ES-I3 (cell line): Measurements from ENCODE around the gene VDR.
A peak's percentile ranks its signal among the peaks of the same experiment; 100 is the strongest.
"Not testable (repeated sequence)": the region's sequence is repeated elsewhere in the genome, so short reads cannot be mapped to it uniquely, and the experiment has no call there.

Experiments used
- H3K36me3 ChIP-seq: 2 replicates; pipeline ENCODE4 v1.6.1; 2013; ENCODE audit warnings: mild to moderate bottlenecking, low read length, control low read depth, moderate library complexity; ENCODE audit not compliant: insufficient read depth
- H3K4me1 ChIP-seq: 2 replicates; pipeline ENCODE4 v1.6.1; 2013; ENCODE audit warnings: mild to moderate bottlenecking, control low read depth, low read length; ENCODE audit not compliant: insufficient read depth
- H3K9ac ChIP-seq: 2 replicates; pipeline ENCODE4 v1.6.1; 2013; ENCODE audit warnings: low read depth, mild to moderate bottlenecking, low read length, moderate library complexity
- H3K9me3 ChIP-seq: 2 replicates; pipeline ENCODE4 v1.6.1; 2013; ENCODE audit warnings: mild to moderate bottlenecking, low read length, moderate library complexity; ENCODE audit not compliant: control insufficient read depth, insufficient read depth

VDR gene

GRCh38 chr12:47821346-47821706 lies 83.5 kb downstream of the VDR start:
- Histone ChIP-seq H3K9ac (peak overlapping the region; percentile 95), H3K36me3 (no peaks in the 10 kb centered on the region), H3K9me3 (no peaks in the 10 kb centered on the region), H3K4me1 (peaks cover 52% of the 10 kb centered on the region)

- Histone ChIP-seq H3K9ac (peak overlapping the region; percentile 95), H3K4me1 (peaks cover 56% of the 10 kb centered on the region), H3K36me3 (no peaks in the 10 kb centered on the region), H3K9me3 (no peaks in the 10 kb centered on the region)
Measured at GRCh38 chr12:47820631-47821345, 84.0 kb downstream of the VDR start.

GRCh38 chr12:47819896-47820630 lies 84.7 kb downstream of the VDR start, which contains the start of gene HDAC7:
Gene HDAC7 (minus strand): TSS chr12:47819903. CDS start chr12:47819785, 118 bp downstream.
- Histone ChIP-seq H3K4me1 (peaks cover 53% of the 10 kb centered on the region), H3K9ac (peak within 1 kb of the TSS; percentile 95)

GRCh38 chr12:47819138-47819895 lies 85.5 kb downstream of the VDR start:
- Histone ChIP-seq H3K9me3 (no peaks in the 10 kb centered on the region), H3K9ac (peak overlapping the region; percentile 95), H3K36me3 (no peaks in the 10 kb centered on the region), H3K4me1 (peaks cover 50% of the 10 kb centered on the region)

More at GRCh38 chr12:47819896-47820630, 84.7 kb downstream of the VDR start, which contains the start of gene HDAC7:
- Histone ChIP-seq H3K9me3 (no peaks in the 10 kb centered on the region), H3K36me3 (no peaks in the 10 kb centered on the region)

GRCh38 chr12:47818467-47819137 lies 86.2 kb downstream of the VDR start:
- H3K9ac ChIP-seq, result peak overlapping the region; percentile 65
- peaks cover 57% of the 10 kb centered on the region for H3K4me1 ChIP-seq
- H3K9me3 ChIP-seq, result no peaks in the 10 kb centered on the region
- H3K36me3 ChIP-seq, result no peaks in the 10 kb centered on the region

- no peaks in the 10 kb centered on the region for H3K9me3 ChIP-seq
- H3K36me3 ChIP-seq, result no peaks in the 10 kb centered on the region
- peak overlapping the region; percentile 65; the same call in 1 of the 2 replicates for H3K9ac ChIP-seq
- peaks cover 61% of the 10 kb centered on the region for H3K4me1 ChIP-seq
Measured at GRCh38 chr12:47818007-47818376, 86.8 kb downstream of the VDR start.

GRCh38 chr12:47817272-47818006 lies 87.4 kb downstream of the VDR start:
- H3K36me3 ChIP-seq, result no peaks in the 10 kb centered on the region
- H3K9me3 ChIP-seq, result no peaks in the 10 kb centered on the region
- no peak overlapping the region for H3K9ac ChIP-seq
- peaks cover 57% of the 10 kb centered on the region for H3K4me1 ChIP-seq

- H3K9me3 ChIP-seq, result no peaks in the 10 kb centered on the region
- no peak overlapping the region for H3K9ac ChIP-seq
- H3K4me1 ChIP-seq, result peaks cover 57% of the 10 kb centered on the region
- no peaks in the 10 kb centered on the region for H3K36me3 ChIP-seq
Measured at GRCh38 chr12:47816403-47817271, 88.2 kb downstream of the VDR start.

GRCh38 chr12:47815447-47815846 lies 89.3 kb downstream of the VDR start:
- not testable (repeated sequence) for H3K36me3 ChIP-seq, H3K9me3 ChIP-seq, H3K9ac ChIP-seq
- H3K4me1 ChIP-seq, result peaks cover 59% of the 10 kb centered on the region

GRCh38 chr12:47814539-47815170 lies 90.1 kb downstream of the VDR start:
- H3K36me3 ChIP-seq, result no peaks in the 10 kb centered on the region
- H3K9ac ChIP-seq, result no peak overlapping the region
- peaks cover 62% of the 10 kb centered on the region for H3K4me1 ChIP-seq
- no peaks in the 10 kb centered on the region for H3K9me3 ChIP-seq

GRCh38 chr12:47813511-47814196 lies 91.1 kb downstream of the VDR start:
- H3K9me3 ChIP-seq, result no peaks in the 10 kb centered on the region
- H3K4me1 ChIP-seq, result peaks cover 67% of the 10 kb centered on the region
- H3K9ac ChIP-seq, result peak overlapping the region; percentile 45
- H3K36me3 ChIP-seq, result no peaks in the 10 kb centered on the region

GRCh38 chr12:47812797-47813510 lies 91.8 kb downstream of the VDR start:
- Histone ChIP-seq H3K4me1 (peaks cover 69% of the 10 kb centered on the region), H3K36me3 (no peaks in the 10 kb centered on the region), H3K9ac (peak overlapping the region; percentile 45), H3K9me3 (no peaks in the 10 kb centered on the region)
